ENCODE data around the gene MRPL43. TPM values are rescaled to one million over a fixed set of nuclear protein-coding genes. Genes with fewer than 3 reads are reported as not detected.

MRPL43 gene
- total RNA-seq, 1 experiment from 2014 or later, result 136 TPM

DNA sequence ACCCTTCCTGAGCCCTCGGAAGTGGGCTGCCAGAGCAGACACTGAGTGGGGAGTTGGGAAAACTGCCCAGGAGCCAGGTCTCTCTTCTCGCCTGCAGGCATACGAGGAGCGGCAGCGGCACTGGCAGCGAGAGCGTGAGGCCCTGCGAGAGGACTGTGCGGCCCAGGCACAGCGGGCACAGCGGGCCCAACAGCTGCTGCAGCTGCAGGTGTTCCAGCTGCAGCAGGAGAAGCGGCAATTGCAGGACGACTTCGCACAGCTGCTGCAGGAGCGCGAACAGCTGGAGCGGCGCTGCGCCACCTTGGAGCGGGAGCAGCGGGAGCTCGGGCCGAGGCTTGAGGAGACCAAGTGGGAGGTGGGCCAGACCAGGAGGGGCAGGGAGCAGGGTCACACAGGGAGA, 18.1 kb upstream of the MRPL43 start:
- Histone ChIP-seq H3K4me3 (replicated peaks in 1 of 2; ENCODE audit: low read depth in 1 of 2, low read length in 2 of 2) (no peak overlapping the region), H3K27me3 (ENCODE audit: insufficient read depth, low read length) (no peaks in the 10 kb centered on the region), H3K4me1 (ENCODE audit: control insufficient read depth in 1 of 2, insufficient read depth in 2 of 2, low read length in 2 of 2) (peaks cover 16 to 38% of the 10 kb centered on the region in 2 experiments), H3K79me2 (ENCODE audit: insufficient read depth, low read length) (peaks cover 31% of the 10 kb centered on the region), H3K9ac (ENCODE audit: low read length) (no peak overlapping the region), H3K9me2 (ENCODE audit: insufficient read depth) (no peaks in the 10 kb centered on the region), H4K20me1 (ENCODE audit: insufficient read depth) (no peaks in the 10 kb centered on the region), H3K27ac (ENCODE audit: low read depth, low read length) (no peak overlapping the region), H3K36me3 (ENCODE audit: control insufficient read depth in 1 of 2, insufficient read depth in 2 of 2, low read length in 2 of 2) (peaks cover 12 to 15% of the 10 kb centered on the region in 2 experiments; a peak in 3 of 4 replicates), H2AFZ (ENCODE audit: low read depth, low read length, poor library complexity, severe bottlenecking) (no peak overlapping the region), H3K4me2 (ENCODE audit: low read length) (no peak overlapping the region), H3K9me3 (ENCODE audit: control insufficient read depth in 1 of 2, insufficient read depth in 1 of 2, low read depth in 1 of 2, low read length in 2 of 2) (no peaks in the 10 kb centered on the region)
- CTCF ChIA-PET, result interaction anchor here (1.4 kb wide), 1 partner anchor 11 kb away, joined by 3 read pairs; no protein-coding TSS in a partner anchor
- RAD21 ChIA-PET (ENCODE audit: low non-redundant PET in 1 of 2, low total read pairs in 2 of 2, uncharacterized antibody in 2 of 2, unreplicated experiment in 2 of 2), result no interaction called here
- TF ChIP-seq FOSL1 (IDR thresholded peaks at IDR 0.05; ENCODE audit: low read depth) (no peak), RAD21 (IDR thresholded peaks at IDR 0.05; ENCODE audit: low read depth) (no peak)
- no TSS peak for BruUV-seq (replicated peaks)
- POLR2A ChIA-PET, result interaction anchor here (1.1 kb wide), 1 partner anchor 9 kb away, joined by 3 read pairs; no protein-coding TSS in a partner anchor
- ATAC-seq (no peak), DNase-seq (ENCODE audit: low read depth, low spot score) (no peak)
- intact Hi-C loops (cut with micrococcal nuclease), result no loop called here

DNA sequence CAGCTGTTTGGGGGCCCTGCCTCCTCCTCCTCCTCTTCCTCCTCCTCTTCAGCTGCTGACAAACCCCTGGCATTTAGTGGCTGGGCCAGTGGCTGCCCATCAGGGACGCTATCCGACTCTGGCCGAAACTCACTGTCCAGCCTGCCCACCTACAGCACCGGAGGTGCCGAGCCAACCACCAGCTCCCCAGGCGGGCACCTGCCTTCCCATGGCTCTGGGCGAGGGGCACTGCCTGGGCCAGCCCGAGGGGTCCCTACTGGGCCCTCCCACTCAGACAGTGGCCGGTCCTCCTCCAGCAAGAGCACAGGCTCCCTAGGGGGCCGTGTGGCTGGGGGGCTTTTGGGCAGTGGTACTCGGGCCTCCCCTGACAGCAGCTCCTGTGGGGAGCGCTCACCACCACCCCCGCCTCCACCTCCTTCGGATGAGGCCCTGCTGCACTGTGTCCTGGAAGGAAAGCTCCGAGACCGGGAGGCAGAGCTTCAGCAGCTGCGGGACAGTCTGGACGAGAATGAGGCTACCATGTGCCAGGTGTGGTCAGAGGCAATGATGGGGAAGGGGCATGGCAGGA, 16.4 kb upstream of the MRPL43 start:
- Histone ChIP-seq H3K27me3 (ENCODE audit: insufficient read depth, low read length) (no peaks in the 10 kb centered on the region), H3K9me3 (ENCODE audit: control insufficient read depth in 1 of 2, insufficient read depth in 1 of 2, low read depth in 1 of 2, low read length in 2 of 2) (no peaks in the 10 kb centered on the region), H2AFZ (ENCODE audit: low read depth, low read length, poor library complexity, severe bottlenecking) (no peak overlapping the region), H3K4me2 (ENCODE audit: low read length) (no peak overlapping the region), H3K9me2 (ENCODE audit: insufficient read depth) (no peaks in the 10 kb centered on the region), H3K4me1 (ENCODE audit: control insufficient read depth in 1 of 2, insufficient read depth in 2 of 2, low read length in 2 of 2) (peaks cover 11 to 29% of the 10 kb centered on the region in 2 experiments; a peak in 3 of 4 replicates), H3K79me2 (ENCODE audit: insufficient read depth, low read length) (peaks cover 40% of the 10 kb centered on the region), H3K27ac (ENCODE audit: low read depth, low read length) (no peak overlapping the region), H4K20me1 (ENCODE audit: insufficient read depth) (no peaks in the 10 kb centered on the region), H3K4me3 (replicated peaks in 1 of 2; ENCODE audit: low read depth in 1 of 2, low read length in 2 of 2) (no peak overlapping the region), H3K36me3 (ENCODE audit: control insufficient read depth in 1 of 2, insufficient read depth in 2 of 2, low read length in 2 of 2) (peaks cover 12 to 15% of the 10 kb centered on the region in 2 experiments; a peak in 3 of 4 replicates), H3K9ac (ENCODE audit: low read length) (no peak overlapping the region)
- ChIA-PET CTCF (interaction anchor here (1.1 to 8.3 kb wide), 2 partner anchors 6 to 38 kb away, joined by 3 to 118 read pairs; no protein-coding TSS in a partner anchor), POLR2A (no interaction called here), RAD21 (ENCODE audit: low non-redundant PET in 1 of 2, low total read pairs in 2 of 2, uncharacterized antibody in 2 of 2, unreplicated experiment in 2 of 2) (interaction anchor here in 1 of 2 experiments (0.6 kb wide), 1 partner anchor 57 kb away, joined by 5 read pairs; no protein-coding TSS in a partner anchor)
- BruUV-seq (replicated peaks), result no TSS peak
- DNase-seq (ENCODE audit: low read depth, low spot score), result no peak
- intact Hi-C loops (cut with micrococcal nuclease), result no loop called here
- no peak for ATAC-seq
- TF ChIP-seq SRF (IDR thresholded peaks at IDR 0.05; ENCODE audit: low read depth), result no peak
- TF ChIP-seq, protein P1, sequence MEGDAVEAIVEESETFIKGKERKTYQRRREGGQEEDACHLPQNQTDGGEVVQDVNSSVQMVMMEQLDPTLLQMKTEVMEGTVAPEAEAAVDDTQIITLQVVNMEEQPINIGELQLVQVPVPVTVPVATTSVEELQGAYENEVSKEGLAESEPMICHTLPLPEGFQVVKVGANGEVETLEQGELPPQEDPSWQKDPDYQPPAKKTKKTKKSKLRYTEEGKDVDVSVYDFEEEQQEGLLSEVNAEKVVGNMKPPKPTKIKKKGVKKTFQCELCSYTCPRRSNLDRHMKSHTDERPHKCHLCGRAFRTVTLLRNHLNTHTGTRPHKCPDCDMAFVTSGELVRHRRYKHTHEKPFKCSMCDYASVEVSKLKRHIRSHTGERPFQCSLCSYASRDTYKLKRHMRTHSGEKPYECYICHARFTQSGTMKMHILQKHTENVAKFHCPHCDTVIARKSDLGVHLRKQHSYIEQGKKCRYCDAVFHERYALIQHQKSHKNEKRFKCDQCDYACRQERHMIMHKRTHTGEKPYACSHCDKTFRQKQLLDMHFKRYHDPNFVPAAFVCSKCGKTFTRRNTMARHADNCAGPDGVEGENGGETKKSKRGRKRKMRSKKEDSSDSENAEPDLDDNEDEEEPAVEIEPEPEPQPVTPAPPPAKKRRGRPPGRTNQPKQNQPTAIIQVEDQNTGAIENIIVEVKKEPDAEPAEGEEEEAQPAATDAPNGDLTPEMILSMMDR (IDR thresholded peaks at IDR 0.05 in 2 of 3, conservative IDR thresholded peaks at IDR 0.05 in 1 of 3; ENCODE audit: borderline replicate concordance in 1 of 3, insufficient read depth in 1 of 3, low read depth in 2 of 3, low read length in 2 of 3), result no peak
- TF ChIP-seq CEBPB (IDR thresholded peaks at IDR 0.05; ENCODE audit: low read depth), result no peak
- no peak for TF ChIP-seq ELF1 (IDR thresholded peaks at IDR 0.05; ENCODE audit: borderline replicate concordance, low read depth)
- TF ChIP-seq TCF7L2 (IDR thresholded peaks at IDR 0.05; ENCODE audit: borderline replicate concordance, extremely low read depth, insufficient read depth, insufficient read length), result no peak
- TF ChIP-seq FOSL1 (IDR thresholded peaks at IDR 0.05; ENCODE audit: low read depth), result no peak
- TF ChIP-seq SP1 (IDR thresholded peaks at IDR 0.05; ENCODE audit: low read depth), result no peak
- TF ChIP-seq JUND (IDR thresholded peaks at IDR 0.05), result no peak
- TF ChIP-seq, protein P2, sequence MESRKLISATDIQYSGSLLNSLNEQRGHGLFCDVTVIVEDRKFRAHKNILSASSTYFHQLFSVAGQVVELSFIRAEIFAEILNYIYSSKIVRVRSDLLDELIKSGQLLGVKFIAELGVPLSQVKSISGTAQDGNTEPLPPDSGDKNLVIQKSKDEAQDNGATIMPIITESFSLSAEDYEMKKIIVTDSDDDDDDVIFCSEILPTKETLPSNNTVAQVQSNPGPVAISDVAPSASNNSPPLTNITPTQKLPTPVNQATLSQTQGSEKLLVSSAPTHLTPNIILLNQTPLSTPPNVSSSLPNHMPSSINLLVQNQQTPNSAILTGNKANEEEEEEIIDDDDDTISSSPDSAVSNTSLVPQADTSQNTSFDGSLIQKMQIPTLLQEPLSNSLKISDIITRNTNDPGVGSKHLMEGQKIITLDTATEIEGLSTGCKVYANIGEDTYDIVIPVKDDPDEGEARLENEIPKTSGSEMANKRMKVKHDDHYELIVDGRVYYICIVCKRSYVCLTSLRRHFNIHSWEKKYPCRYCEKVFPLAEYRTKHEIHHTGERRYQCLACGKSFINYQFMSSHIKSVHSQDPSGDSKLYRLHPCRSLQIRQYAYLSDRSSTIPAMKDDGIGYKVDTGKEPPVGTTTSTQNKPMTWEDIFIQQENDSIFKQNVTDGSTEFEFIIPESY (IDR thresholded peaks at IDR 0.05; ENCODE audit: extremely low read depth, insufficient replicate concordance, low read length), result no peak
- no peak for TF ChIP-seq EZH2 (IDR thresholded peaks at IDR 0.05)
- TF ChIP-seq SIN3A (IDR thresholded peaks at IDR 0.05; ENCODE audit: low read depth), result no peak
- no peak for TF ChIP-seq EGR1 (IDR thresholded peaks at IDR 0.05; ENCODE audit: low read depth)
- TF ChIP-seq POLR2A (IDR thresholded peaks at IDR 0.05; ENCODE audit: borderline replicate concordance, extremely low read depth, insufficient read depth, insufficient read length), result no peak
- no peak for TF ChIP-seq CBX3 (IDR thresholded peaks at IDR 0.05; ENCODE audit: low read depth)
- TF ChIP-seq EZH2phosphoT487 (IDR thresholded peaks at IDR 0.05; ENCODE audit: borderline replicate concordance), result no peak
- TF ChIP-seq POLR2AphosphoS5 (IDR thresholded peaks at IDR 0.05; ENCODE audit: low read depth, low read length), result no peak
- TF ChIP-seq, protein P3, sequence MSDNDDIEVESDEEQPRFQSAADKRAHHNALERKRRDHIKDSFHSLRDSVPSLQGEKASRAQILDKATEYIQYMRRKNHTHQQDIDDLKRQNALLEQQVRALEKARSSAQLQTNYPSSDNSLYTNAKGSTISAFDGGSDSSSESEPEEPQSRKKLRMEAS (IDR thresholded peaks at IDR 0.05), result no peak
- no peak for TF ChIP-seq RAD21 (IDR thresholded peaks at IDR 0.05; ENCODE audit: low read depth)

Measured in HCT116 (cell line).